Retina (tissue), 1 donor: ENCODE measurements around the gene PNMA1.
A peak's percentile ranks its signal among the peaks of the same experiment; 100 is the strongest.

Experiments used
- DNase-seq: peaks from one replicate; pipeline ENCODE4 v3.0.0-alpha.2; 2016

Gene PNMA1

GRCh38 chr14:73713803-73714655 is at the start of gene PNMA1:
Gene PNMA1 (minus strand): TSS chr14:73714384. CDS start chr14:73713639, 745 bp downstream.
- peak; percentile 98 for DNase-seq

GRCh38 chr14:73763396-73763795 is 49.2 kb upstream of the PNMA1 start:
- no peak for DNase-seq

- no peak for DNase-seq
Observed at GRCh38 chr14:73762375-73762822, 48.2 kb upstream of the PNMA1 start.

- DNase-seq: no peak
Observed at GRCh38 chr14:73761618-73762355, 47.6 kb upstream of the PNMA1 start.

GRCh38 chr14:73760598-73761586 is 46.7 kb upstream of the PNMA1 start:
- no peak for DNase-seq

- DNase-seq: peak; percentile 95
Observed at GRCh38 chr14:73759714-73760597, 45.8 kb upstream of the PNMA1 start.

GRCh38 chr14:73759183-73759713 is 45.1 kb upstream of the PNMA1 start:
- DNase-seq: no peak

- DNase-seq: peak; percentile 75
Observed at GRCh38 chr14:73758392-73759182, 44.4 kb upstream of the PNMA1 start.

GRCh38 chr14:73757876-73758391 is 43.8 kb upstream of the PNMA1 start:
- DNase-seq: no peak

GRCh38 chr14:73757381-73757780 is 43.2 kb upstream of the PNMA1 start:
- no peak for DNase-seq

GRCh38 chr14:73755434-73756014 is 41.3 kb upstream of the PNMA1 start:
- no peak for DNase-seq

- DNase-seq: no peak
Observed at GRCh38 chr14:73754911-73755360, 40.8 kb upstream of the PNMA1 start.

- DNase-seq: no peak
Observed at GRCh38 chr14:73753887-73754795, 40.0 kb upstream of the PNMA1 start.

GRCh38 chr14:73753124-73753886 is 39.1 kb upstream of the PNMA1 start:
- no peak for DNase-seq

- DNase-seq: no peak
Observed at GRCh38 chr14:73752297-73752992, 38.3 kb upstream of the PNMA1 start.

GRCh38 chr14:73751157-73751691 is 37.0 kb upstream of the PNMA1 start:
- no peak for DNase-seq

- no peak for DNase-seq
Observed at GRCh38 chr14:73750531-73750901, 36.3 kb upstream of the PNMA1 start.
